ENCODE data around the gene IL1RAPL2. TPM values are rescaled to one million over a fixed set of nuclear protein-coding genes. Genes with fewer than 3 reads are reported as not detected.
"Not testable (repeated sequence)": the region's sequence is repeated elsewhere in the genome, so short reads cannot be mapped to it uniquely, and the experiment has no call there.

IL1RAPL2 gene
- total and polyA plus RNA-seq, 2 donors (not counting 3 experiments of a cell fraction or from before 2014, with no cell fraction given) = not detected

DNA sequence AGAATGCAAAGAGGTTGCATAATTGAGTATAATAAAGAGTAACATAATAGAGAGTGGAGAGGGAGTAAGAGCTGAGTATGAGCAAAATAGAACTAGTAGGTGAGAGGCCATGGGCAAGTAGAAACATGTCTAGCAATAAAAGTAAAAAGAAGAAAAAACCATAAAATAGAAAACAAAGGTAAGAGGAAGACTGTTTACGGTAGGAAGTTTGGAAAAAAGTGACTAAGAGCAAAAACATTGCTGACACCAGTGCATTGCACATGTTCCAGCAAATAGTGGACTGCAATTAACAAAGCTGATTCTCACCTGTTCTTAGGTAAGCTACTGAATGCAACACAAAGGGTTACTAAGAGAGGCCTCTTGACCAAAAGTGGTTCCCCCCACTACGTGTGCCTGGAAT is 451.6 kb downstream of the IL1RAPL2 start:
- Histone ChIP-seq H2AFZ (ENCODE audit: low read depth, low read length) (no peak overlapping the region), H3K9ac (replicated peaks; ENCODE audit: extremely low read depth, insufficient read depth, low read length) (no peak overlapping the region), H3K4me1 (ENCODE audit: control insufficient read depth, extremely low read depth, insufficient read depth, low read length) (no peaks in the 10 kb centered on the region), H3K4me2 (ENCODE audit: insufficient read depth, low read length) (no peak overlapping the region), H4K20me1 (replicated peaks; ENCODE audit: control insufficient read depth, extremely low read depth, insufficient read depth, low read length) (no peaks in the 10 kb centered on the region), H3K9me1 (replicated peaks; ENCODE audit: control insufficient read depth, extremely low read depth, insufficient read depth, low read length) (no peaks in the 10 kb centered on the region), H3K9me3 (replicated peaks; ENCODE audit: control insufficient read depth, insufficient read depth, low read length) (no peaks in the 10 kb centered on the region), H3K4me3 (replicated peaks in 1 of 3; ENCODE audit: insufficient read depth in 1 of 3, low read depth in 1 of 3, low read length in 3 of 3) (no peak overlapping the region), H3K36me3 (ENCODE audit: control insufficient read depth in 2 of 2, extremely low read depth in 1 of 2, insufficient read depth in 2 of 2, low read length in 2 of 2) (no peaks in the 10 kb centered on the region), H3K27ac (ENCODE audit: insufficient read depth, low read depth, low read length) (no peak overlapping the region), H3K27me3 (ENCODE audit: control insufficient read depth in 2 of 2, insufficient read depth in 2 of 2, low read length in 2 of 2) (no peaks in the 10 kb centered on the region), H3K79me2 (ENCODE audit: control insufficient read depth, insufficient read depth, low read length) (no peaks in the 10 kb centered on the region)
- dilution Hi-C loops (cut with MboI; ENCODE audit: extremely low pct_ligation_motif_present, low sequenced_read_pairs) (no loop called here), intact Hi-C loops (cut with micrococcal nuclease) (no loop called here)
- TF ChIP-seq EZH2 (IDR thresholded peaks at IDR 0.05; ENCODE audit: borderline replicate concordance, low read depth, low read length, severe bottlenecking) = no peak
- TF ChIP-seq JUN (IDR thresholded peaks at IDR 0.05; ENCODE audit: borderline replicate concordance, insufficient read depth, insufficient read length, low read depth) = no peak
- no peak for TF ChIP-seq GATA2 (IDR thresholded peaks at IDR 0.05; ENCODE audit: insufficient read depth, insufficient read length, low read depth, low read length)
- FAIRE-seq (peak; percentile 24), DNase-seq (ENCODE audit: low read depth, low spot score) (no peak)
- POLR2A ChIA-PET = no interaction called here
- CTCF ChIA-PET = no interaction called here
- no TSS peak for BruUV-seq (replicated peaks)

- CTCF ChIA-PET = no interaction called here
- no peak overlapping the region for H3K4me3 ChIP-seq (replicated peaks in 1 of 3; ENCODE audit: insufficient read depth in 1 of 3, low read depth in 1 of 3, low read length in 3 of 3)
- H3K27ac ChIP-seq (ENCODE audit: insufficient read depth, low read depth, low read length) = no peak overlapping the region
- no peaks in the 10 kb centered on the region for H3K4me1 ChIP-seq (ENCODE audit: control insufficient read depth, extremely low read depth, insufficient read depth, low read length)
- no peaks in the 10 kb centered on the region for H3K9me3 ChIP-seq (replicated peaks; ENCODE audit: control insufficient read depth, insufficient read depth, low read length)
- intact Hi-C loops (cut with micrococcal nuclease) (no loop called here), dilution Hi-C loops (cut with MboI; ENCODE audit: extremely low pct_ligation_motif_present, low sequenced_read_pairs) (no loop called here)
- no peak for DNase-seq (ENCODE audit: low read depth, low spot score)
- H2AFZ ChIP-seq (ENCODE audit: low read depth, low read length) = no peak overlapping the region
- no peaks in the 10 kb centered on the region for H4K20me1 ChIP-seq (replicated peaks; ENCODE audit: control insufficient read depth, extremely low read depth, insufficient read depth, low read length)
- H3K4me2 ChIP-seq (ENCODE audit: insufficient read depth, low read length) = no peak overlapping the region
- no peaks in the 10 kb centered on the region for H3K27me3 ChIP-seq (ENCODE audit: control insufficient read depth in 2 of 2, insufficient read depth in 2 of 2, low read length in 2 of 2)
- H3K9me1 ChIP-seq (replicated peaks; ENCODE audit: control insufficient read depth, extremely low read depth, insufficient read depth, low read length) = no peaks in the 10 kb centered on the region
- no peak for TF ChIP-seq GATA2 (IDR thresholded peaks at IDR 0.05; ENCODE audit: insufficient read depth, insufficient read length, low read depth, low read length)
- no peak for TF ChIP-seq MYC (IDR thresholded peaks at IDR 0.05; ENCODE audit: low read depth, low read length)
- no peak for TF ChIP-seq JUN (IDR thresholded peaks at IDR 0.05; ENCODE audit: borderline replicate concordance, insufficient read depth, insufficient read length, low read depth)
- no peak for TF ChIP-seq FOS (IDR thresholded peaks at IDR 0.05; ENCODE audit: borderline replicate concordance, insufficient read depth, low read length)
- H3K9ac ChIP-seq (replicated peaks; ENCODE audit: extremely low read depth, insufficient read depth, low read length) = no peak overlapping the region
- no peak for FAIRE-seq
- H3K79me2 ChIP-seq (ENCODE audit: control insufficient read depth, insufficient read depth, low read length) = no peaks in the 10 kb centered on the region
- H3K36me3 ChIP-seq (ENCODE audit: control insufficient read depth in 2 of 2, extremely low read depth in 1 of 2, insufficient read depth in 2 of 2, low read length in 2 of 2) = no peaks in the 10 kb centered on the region
- POLR2A ChIA-PET = no interaction called here
- BruUV-seq (replicated peaks) = no TSS peak
These were observed 452.9 kb downstream of the IL1RAPL2 start for GRCh38 chrX:105018865-105019264.

GRCh38 chrX:105028962-105029361 is 463.0 kb downstream of the IL1RAPL2 start:
- intact Hi-C loops (cut with micrococcal nuclease); H2AFZ ChIP-seq (ENCODE audit: low read depth, low read length); H3K9me1 ChIP-seq (replicated peaks; ENCODE audit: control insufficient read depth, extremely low read depth, insufficient read depth, low read length); H3K36me3 ChIP-seq (ENCODE audit: control insufficient read depth in 2 of 2, extremely low read depth in 1 of 2, insufficient read depth in 2 of 2, low read length in 2 of 2); H3K4me1 ChIP-seq (ENCODE audit: control insufficient read depth, extremely low read depth, insufficient read depth, low read length); H3K4me3 ChIP-seq (replicated peaks in 1 of 3; ENCODE audit: insufficient read depth in 1 of 3, low read depth in 1 of 3, low read length in 3 of 3); H3K27ac ChIP-seq (ENCODE audit: insufficient read depth, low read depth, low read length); POLR2A ChIA-PET; H3K79me2 ChIP-seq (ENCODE audit: control insufficient read depth, insufficient read depth, low read length); FAIRE-seq; H3K4me2 ChIP-seq (ENCODE audit: insufficient read depth, low read length); DNase-seq (ENCODE audit: low read depth, low spot score); H4K20me1 ChIP-seq (replicated peaks; ENCODE audit: control insufficient read depth, extremely low read depth, insufficient read depth, low read length); dilution Hi-C loops (cut with MboI; ENCODE audit: extremely low pct_ligation_motif_present, low sequenced_read_pairs); BruUV-seq (replicated peaks); H3K27me3 ChIP-seq (ENCODE audit: control insufficient read depth in 2 of 2, insufficient read depth in 2 of 2, low read length in 2 of 2); CTCF ChIA-PET; H3K9ac ChIP-seq (replicated peaks; ENCODE audit: extremely low read depth, insufficient read depth, low read length); H3K9me3 ChIP-seq (replicated peaks; ENCODE audit: control insufficient read depth, insufficient read depth, low read length): not testable (repeated sequence)
